HCT116 (cell line): Measurements from ENCODE around the gene ASCC1.

ENCODE experiments used
- CBX3 ChIP-seq: IDR thresholded peaks from 2 replicates; pipeline ENCODE4 v1.6.1; 2012; ENCODE audit warnings: low read depth
- CTCF ChIP-seq, 3 experiments: fragments of 200-600 bp in 1 of 3; sonication (generic) in 1 of 3; IDR thresholded peaks in 2 of 3; conservative IDR thresholded peaks in 1 of 3; 2 replicates each; pipeline ENCODE4 v1.5.1; 2012 to 2017; ENCODE audit warnings: low read depth in 2 of 3, low read length in 2 of 3, antibody characterized with exemption in 1 of 3, borderline replicate concordance in 1 of 3, control low read depth in 1 of 3, mild to moderate bottlenecking in 1 of 3, mixed read lengths in 1 of 3, mixed run types in 1 of 3, moderate library complexity in 1 of 3; ENCODE audit not compliant: insufficient read depth in 1 of 3
- EZH2 ChIP-seq: fragments of 200-600 bp; sonication (generic); IDR thresholded peaks from 2 replicates; pipeline ENCODE4 v1.6.1; 2017; ENCODE audit warnings: antibody characterized with exemption, mixed run types
- EZH2phosphoT487 ChIP-seq: fragments of 200-600 bp; IDR thresholded peaks from 2 replicates; pipeline ENCODE4 v1.6.1; 2018; ENCODE audit warnings: antibody characterized with exemption, borderline replicate concordance
- POLR2A ChIP-seq: IDR thresholded peaks from 2 replicates; pipeline ENCODE4 v1.7.0; 2011; ENCODE audit warnings: borderline replicate concordance; ENCODE audit not compliant: insufficient read depth, insufficient read length; ENCODE audit errors: extremely low read depth
- TCF7L2 ChIP-seq: IDR thresholded peaks from 2 replicates; pipeline ENCODE4 v1.7.0; 2011; ENCODE audit warnings: borderline replicate concordance, inconsistent platforms; ENCODE audit not compliant: insufficient read depth, insufficient read length; ENCODE audit errors: extremely low read depth
- ZFX ChIP-seq: fragments of 450-650 bp; IDR thresholded peaks from 2 replicates; pipeline ENCODE4 v1.6.1; 2017
- TF ChIP-seq, protein P1 (sequence below): IDR thresholded peaks from 2 replicates; pipeline ENCODE4 v1.6.1; 2011; ENCODE audit warnings: mild to moderate bottlenecking, low read length, moderate library complexity; ENCODE audit not compliant: insufficient replicate concordance; ENCODE audit errors: extremely low read depth

- TF ChIP-seq CTCF (IDR thresholded peaks at IDR 0.05 in 2 of 3, conservative IDR thresholded peaks at IDR 0.05 in 1 of 3; ENCODE audit: borderline replicate concordance in 1 of 3, insufficient read depth in 1 of 3, low read depth in 2 of 3, low read length in 2 of 3), result no peak
- no peak for TF ChIP-seq TCF7L2
- TF ChIP-seq EZH2phosphoT487, result no peak
- no peak for TF ChIP-seq EZH2
- TF ChIP-seq POLR2A, result no peak
- TF ChIP-seq, protein P1, sequence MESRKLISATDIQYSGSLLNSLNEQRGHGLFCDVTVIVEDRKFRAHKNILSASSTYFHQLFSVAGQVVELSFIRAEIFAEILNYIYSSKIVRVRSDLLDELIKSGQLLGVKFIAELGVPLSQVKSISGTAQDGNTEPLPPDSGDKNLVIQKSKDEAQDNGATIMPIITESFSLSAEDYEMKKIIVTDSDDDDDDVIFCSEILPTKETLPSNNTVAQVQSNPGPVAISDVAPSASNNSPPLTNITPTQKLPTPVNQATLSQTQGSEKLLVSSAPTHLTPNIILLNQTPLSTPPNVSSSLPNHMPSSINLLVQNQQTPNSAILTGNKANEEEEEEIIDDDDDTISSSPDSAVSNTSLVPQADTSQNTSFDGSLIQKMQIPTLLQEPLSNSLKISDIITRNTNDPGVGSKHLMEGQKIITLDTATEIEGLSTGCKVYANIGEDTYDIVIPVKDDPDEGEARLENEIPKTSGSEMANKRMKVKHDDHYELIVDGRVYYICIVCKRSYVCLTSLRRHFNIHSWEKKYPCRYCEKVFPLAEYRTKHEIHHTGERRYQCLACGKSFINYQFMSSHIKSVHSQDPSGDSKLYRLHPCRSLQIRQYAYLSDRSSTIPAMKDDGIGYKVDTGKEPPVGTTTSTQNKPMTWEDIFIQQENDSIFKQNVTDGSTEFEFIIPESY, result no peak
- TF ChIP-seq CBX3, result no peak
- no peak for TF ChIP-seq ZFX
These were observed 143.4 kb downstream of the ASCC1 start for GRCh38 chr10:72072639-72073038.
